ENCODE measurements around the gene RAB23. TPM values are rescaled to one million over a fixed set of nuclear protein-coding genes. Genes with fewer than 3 reads are reported as not detected.

RAB23 gene
- total RNA-seq, 1 experiment from 2014 or later: 11.7 TPM

DNA sequence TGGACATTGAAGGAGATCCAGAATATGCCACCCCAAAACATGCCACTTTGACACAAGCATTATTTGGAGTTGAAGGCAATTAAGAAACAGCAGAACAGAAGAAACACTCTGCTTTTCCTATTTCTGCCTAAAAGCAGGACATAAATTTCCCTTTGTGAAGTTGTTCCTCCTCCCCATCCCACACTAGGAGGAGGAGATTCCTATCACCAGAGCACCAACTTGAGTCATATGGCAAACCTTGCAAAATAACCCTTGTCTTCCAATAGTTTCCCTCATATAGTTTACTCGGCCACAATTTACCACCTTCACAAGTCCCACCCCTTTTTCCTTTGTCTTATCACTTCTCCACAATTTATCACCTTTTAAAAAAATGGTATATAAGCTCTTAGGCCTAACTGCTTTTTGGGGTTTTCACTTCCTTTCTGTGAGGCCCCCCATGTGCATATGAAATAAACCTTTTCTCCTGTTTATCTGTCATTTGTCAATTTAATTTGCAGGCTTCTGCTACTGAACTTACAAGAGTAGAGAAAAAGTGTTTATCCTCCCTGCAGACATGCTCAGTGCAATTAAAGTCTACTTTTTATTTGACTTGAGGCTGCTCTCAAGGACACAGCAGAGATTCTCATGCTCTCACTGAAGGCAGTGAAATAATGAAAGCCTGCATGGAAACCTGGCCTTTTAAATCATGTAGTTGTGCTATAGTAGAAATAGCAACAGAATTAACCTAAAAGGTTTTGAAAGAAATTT, 2.8 kb upstream of the RAB23 start:
- Histone ChIP-seq H3K79me2 (ENCODE audit: insufficient read depth, low read length) (peaks cover 13% of the 10 kb centered on the region), H3K27me3 (ENCODE audit: insufficient read depth, low read length) (no peaks in the 10 kb centered on the region), H3K4me3 (replicated peaks in 1 of 2; ENCODE audit: low read depth in 1 of 2, low read length in 2 of 2) (no peak overlapping the region), H3K4me2 (ENCODE audit: low read length) (no peak overlapping the region), H3K4me1 (ENCODE audit: control insufficient read depth in 1 of 2, insufficient read depth in 2 of 2, low read length in 2 of 2) (peaks cover 3 to 12% of the 10 kb centered on the region in 2 experiments; a peak in 3 of 4 replicates), H3K27ac (ENCODE audit: low read depth, low read length) (no peak overlapping the region), H3K9me2 (ENCODE audit: insufficient read depth) (no peaks in the 10 kb centered on the region), H4K20me1 (ENCODE audit: insufficient read depth) (no peaks in the 10 kb centered on the region), H3K36me3 (ENCODE audit: control insufficient read depth in 1 of 2, insufficient read depth in 2 of 2, low read length in 2 of 2) (no peaks in the 10 kb centered on the region), H2AFZ (ENCODE audit: low read depth, low read length, poor library complexity, severe bottlenecking) (no peak overlapping the region), H3K9ac (ENCODE audit: low read length) (no peak overlapping the region), H3K9me3 (ENCODE audit: control insufficient read depth in 1 of 2, insufficient read depth in 1 of 2, low read depth in 1 of 2, low read length in 2 of 2) (no peaks in the 10 kb centered on the region)
- no peak for DNase-seq (ENCODE audit: low read depth, low spot score)
- ChIA-PET RAD21 (ENCODE audit: low non-redundant PET in 1 of 2, low total read pairs in 2 of 2, uncharacterized antibody in 2 of 2, unreplicated experiment in 2 of 2) (no interaction called here), CTCF (no interaction called here), POLR2A (no interaction called here)
- intact Hi-C loops (cut with micrococcal nuclease): no loop called here
- no TSS peak for BruUV-seq (replicated peaks)
- TF ChIP-seq POLR2AphosphoS5 (IDR thresholded peaks at IDR 0.05; ENCODE audit: low read depth, low read length): no peak
- no peak for TF ChIP-seq SIN3A (IDR thresholded peaks at IDR 0.05; ENCODE audit: low read depth)
- TF ChIP-seq EGR1 (IDR thresholded peaks at IDR 0.05; ENCODE audit: low read depth): no peak
- TF ChIP-seq EZH2phosphoT487 (IDR thresholded peaks at IDR 0.05; ENCODE audit: borderline replicate concordance): no peak
- no peak for TF ChIP-seq ZFX (IDR thresholded peaks at IDR 0.05)
- TF ChIP-seq ELF1 (IDR thresholded peaks at IDR 0.05; ENCODE audit: borderline replicate concordance, low read depth): no peak
- TF ChIP-seq, protein P1, sequence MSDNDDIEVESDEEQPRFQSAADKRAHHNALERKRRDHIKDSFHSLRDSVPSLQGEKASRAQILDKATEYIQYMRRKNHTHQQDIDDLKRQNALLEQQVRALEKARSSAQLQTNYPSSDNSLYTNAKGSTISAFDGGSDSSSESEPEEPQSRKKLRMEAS (IDR thresholded peaks at IDR 0.05): no peak
- no peak for TF ChIP-seq JUND (IDR thresholded peaks at IDR 0.05)
- no peak for TF ChIP-seq RAD21 (IDR thresholded peaks at IDR 0.05; ENCODE audit: low read depth)
- TF ChIP-seq EZH2 (IDR thresholded peaks at IDR 0.05): no peak
- no peak for TF ChIP-seq YY1 (IDR thresholded peaks at IDR 0.05; ENCODE audit: extremely low read depth, insufficient replicate concordance, low read depth, low read length)
- no peak for TF ChIP-seq ZNF274 (IDR thresholded peaks at IDR 0.05; ENCODE audit: low read depth, low read length)
- TF ChIP-seq, protein P2, sequence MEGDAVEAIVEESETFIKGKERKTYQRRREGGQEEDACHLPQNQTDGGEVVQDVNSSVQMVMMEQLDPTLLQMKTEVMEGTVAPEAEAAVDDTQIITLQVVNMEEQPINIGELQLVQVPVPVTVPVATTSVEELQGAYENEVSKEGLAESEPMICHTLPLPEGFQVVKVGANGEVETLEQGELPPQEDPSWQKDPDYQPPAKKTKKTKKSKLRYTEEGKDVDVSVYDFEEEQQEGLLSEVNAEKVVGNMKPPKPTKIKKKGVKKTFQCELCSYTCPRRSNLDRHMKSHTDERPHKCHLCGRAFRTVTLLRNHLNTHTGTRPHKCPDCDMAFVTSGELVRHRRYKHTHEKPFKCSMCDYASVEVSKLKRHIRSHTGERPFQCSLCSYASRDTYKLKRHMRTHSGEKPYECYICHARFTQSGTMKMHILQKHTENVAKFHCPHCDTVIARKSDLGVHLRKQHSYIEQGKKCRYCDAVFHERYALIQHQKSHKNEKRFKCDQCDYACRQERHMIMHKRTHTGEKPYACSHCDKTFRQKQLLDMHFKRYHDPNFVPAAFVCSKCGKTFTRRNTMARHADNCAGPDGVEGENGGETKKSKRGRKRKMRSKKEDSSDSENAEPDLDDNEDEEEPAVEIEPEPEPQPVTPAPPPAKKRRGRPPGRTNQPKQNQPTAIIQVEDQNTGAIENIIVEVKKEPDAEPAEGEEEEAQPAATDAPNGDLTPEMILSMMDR (IDR thresholded peaks at IDR 0.05 in 2 of 3, conservative IDR thresholded peaks at IDR 0.05 in 1 of 3; ENCODE audit: borderline replicate concordance in 1 of 3, insufficient read depth in 1 of 3, low read depth in 2 of 3, low read length in 2 of 3): no peak
- no peak for TF ChIP-seq CEBPB (IDR thresholded peaks at IDR 0.05; ENCODE audit: low read depth)
- no peak for TF ChIP-seq CBX3 (IDR thresholded peaks at IDR 0.05; ENCODE audit: low read depth)
- TF ChIP-seq, protein P3, sequence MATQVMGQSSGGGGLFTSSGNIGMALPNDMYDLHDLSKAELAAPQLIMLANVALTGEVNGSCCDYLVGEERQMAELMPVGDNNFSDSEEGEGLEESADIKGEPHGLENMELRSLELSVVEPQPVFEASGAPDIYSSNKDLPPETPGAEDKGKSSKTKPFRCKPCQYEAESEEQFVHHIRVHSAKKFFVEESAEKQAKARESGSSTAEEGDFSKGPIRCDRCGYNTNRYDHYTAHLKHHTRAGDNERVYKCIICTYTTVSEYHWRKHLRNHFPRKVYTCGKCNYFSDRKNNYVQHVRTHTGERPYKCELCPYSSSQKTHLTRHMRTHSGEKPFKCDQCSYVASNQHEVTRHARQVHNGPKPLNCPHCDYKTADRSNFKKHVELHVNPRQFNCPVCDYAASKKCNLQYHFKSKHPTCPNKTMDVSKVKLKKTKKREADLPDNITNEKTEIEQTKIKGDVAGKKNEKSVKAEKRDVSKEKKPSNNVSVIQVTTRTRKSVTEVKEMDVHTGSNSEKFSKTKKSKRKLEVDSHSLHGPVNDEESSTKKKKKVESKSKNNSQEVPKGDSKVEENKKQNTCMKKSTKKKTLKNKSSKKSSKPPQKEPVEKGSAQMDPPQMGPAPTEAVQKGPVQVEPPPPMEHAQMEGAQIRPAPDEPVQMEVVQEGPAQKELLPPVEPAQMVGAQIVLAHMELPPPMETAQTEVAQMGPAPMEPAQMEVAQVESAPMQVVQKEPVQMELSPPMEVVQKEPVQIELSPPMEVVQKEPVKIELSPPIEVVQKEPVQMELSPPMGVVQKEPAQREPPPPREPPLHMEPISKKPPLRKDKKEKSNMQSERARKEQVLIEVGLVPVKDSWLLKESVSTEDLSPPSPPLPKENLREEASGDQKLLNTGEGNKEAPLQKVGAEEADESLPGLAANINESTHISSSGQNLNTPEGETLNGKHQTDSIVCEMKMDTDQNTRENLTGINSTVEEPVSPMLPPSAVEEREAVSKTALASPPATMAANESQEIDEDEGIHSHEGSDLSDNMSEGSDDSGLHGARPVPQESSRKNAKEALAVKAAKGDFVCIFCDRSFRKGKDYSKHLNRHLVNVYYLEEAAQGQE (IDR thresholded peaks at IDR 0.05; ENCODE audit: low read depth): no peak
- TF ChIP-seq TCF7L2 (IDR thresholded peaks at IDR 0.05; ENCODE audit: borderline replicate concordance, extremely low read depth, insufficient read depth, insufficient read length): no peak
- TF ChIP-seq, protein P4, sequence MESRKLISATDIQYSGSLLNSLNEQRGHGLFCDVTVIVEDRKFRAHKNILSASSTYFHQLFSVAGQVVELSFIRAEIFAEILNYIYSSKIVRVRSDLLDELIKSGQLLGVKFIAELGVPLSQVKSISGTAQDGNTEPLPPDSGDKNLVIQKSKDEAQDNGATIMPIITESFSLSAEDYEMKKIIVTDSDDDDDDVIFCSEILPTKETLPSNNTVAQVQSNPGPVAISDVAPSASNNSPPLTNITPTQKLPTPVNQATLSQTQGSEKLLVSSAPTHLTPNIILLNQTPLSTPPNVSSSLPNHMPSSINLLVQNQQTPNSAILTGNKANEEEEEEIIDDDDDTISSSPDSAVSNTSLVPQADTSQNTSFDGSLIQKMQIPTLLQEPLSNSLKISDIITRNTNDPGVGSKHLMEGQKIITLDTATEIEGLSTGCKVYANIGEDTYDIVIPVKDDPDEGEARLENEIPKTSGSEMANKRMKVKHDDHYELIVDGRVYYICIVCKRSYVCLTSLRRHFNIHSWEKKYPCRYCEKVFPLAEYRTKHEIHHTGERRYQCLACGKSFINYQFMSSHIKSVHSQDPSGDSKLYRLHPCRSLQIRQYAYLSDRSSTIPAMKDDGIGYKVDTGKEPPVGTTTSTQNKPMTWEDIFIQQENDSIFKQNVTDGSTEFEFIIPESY (IDR thresholded peaks at IDR 0.05; ENCODE audit: extremely low read depth, insufficient replicate concordance, low read length): no peak
- TF ChIP-seq, protein P5, sequence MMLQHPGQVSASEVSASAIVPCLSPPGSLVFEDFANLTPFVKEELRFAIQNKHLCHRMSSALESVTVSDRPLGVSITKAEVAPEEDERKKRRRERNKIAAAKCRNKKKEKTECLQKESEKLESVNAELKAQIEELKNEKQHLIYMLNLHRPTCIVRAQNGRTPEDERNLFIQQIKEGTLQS (IDR thresholded peaks at IDR 0.05): no peak
- no peak for TF ChIP-seq SP1 (IDR thresholded peaks at IDR 0.05; ENCODE audit: low read depth)
- no peak for ATAC-seq

Measured in HCT116 (cell line).